Body of pancreas (tissue), 4 donors: Measurements from ENCODE around the gene CREB5. TPM values are rescaled to one million over a fixed set of nuclear protein-coding genes. Genes with fewer than 3 reads are reported as not detected.
A peak's percentile ranks its signal among the peaks of the same experiment; 100 is the strongest.
"Not testable (repeated sequence)": the region's sequence is repeated elsewhere in the genome, so short reads cannot be mapped to it uniquely, and the experiment has no call there.

Experiments
- ATAC-seq: fragments of 150-250 bp; one replicate; pipeline ENCODE4 v1.9.1; 2016
- DNase-seq, 4 donors: peaks; one replicate each; pipeline ENCODE4 v3.0.0-alpha.2; 2019
- H3K27ac ChIP-seq, 4 donors: fragments of 200-600 bp; sonication (generic); 1 replicate in 3 of 4; 2 replicates in 1 of 4; pipeline versions ENCODE4 v1.5.1 to v1.6.1; 2016 to 2019; ENCODE audit warnings: mild to moderate bottlenecking in 1 of 4, mixed read lengths in 1 of 4, moderate library complexity in 1 of 4
- H3K27me3 ChIP-seq, 2 donors: fragments of 200-600 bp; sonication (generic); one replicate each; pipeline ENCODE4 v1.6.0; 2016; ENCODE audit warnings: mild to moderate bottlenecking in 1 of 2
- H3K36me3 ChIP-seq, 2 donors: fragments of 200-600 bp; sonication (generic); replicated peaks in 1 of 2; 2 replicates each; pipeline ENCODE4 v1.5.1; 2016; ENCODE audit warnings: low read depth in 2 of 2; ENCODE audit not compliant: insufficient read depth in 1 of 2
- H3K4me1 ChIP-seq: fragments of 200-600 bp; sonication (generic); one replicate; pipeline ENCODE4 v1.6.0; 2016
- H3K4me3 ChIP-seq, 2 donors: fragments of 200-600 bp; sonication (generic); 1 replicate in 1 of 2; 2 replicates in 1 of 2; pipeline ENCODE4 v1.5.1; 2016 to 2019
- H3K9me3 ChIP-seq, 3 donors: fragments of 200-600 bp; sonication (generic); 1 replicate in 2 of 3; 2 replicates in 1 of 3; pipeline ENCODE4 v1.5.1; 2016
- POLR2A ChIP-seq, 3 donors: fragments of 450-650 bp; IDR thresholded peaks; one replicate each; pipeline ENCODE4 v1.6.1; 2016; ENCODE audit warnings: antibody characterized with exemption in 3 of 3, mild to moderate bottlenecking in 2 of 3
- WGBS, 2 donors: methylation state at CpG; one replicate each; pipeline ENCODE4 v1.1.5; 2017; 5-methylcytosine and 5-hydroxymethylcytosine counted together
- intact Hi-C: fragments of 100-400 bp; cut with DNase I; formaldehyde crosslinking; loops from one replicate; pipeline ENCODE4 v1.15.1; 2023
- total RNA-seq, 2 donors: library from RNA; depleted of rRNA; stranded (reverse); fragments of >200 nt; gene quantifications; one replicate each; pipeline ENCODE4 v1.1.0, GENCODE V29; 2016
- TF ChIP-seq, protein P1 (sequence below), 7 experiments: fragments of 450-650 bp in 4 of 7; fragments of 200-600 bp in 3 of 7; sonication (generic) in 3 of 7; IDR thresholded peaks; one replicate each; pipeline ENCODE4 v1.5.1; 2016 to 2019; ENCODE audit warnings: antibody characterized with exemption in 7 of 7

Gene CREB5
- total RNA-seq, 2 donors from 2014 or later = 10.4 to 25.7 TPM

GRCh38 chr7:28608237-28608656 is 195.9 kb downstream of the CREB5 start:
- intact Hi-C loops = no loop called here
- H3K27me3 ChIP-seq = no peaks in the 10 kb centered on the region
- no peak overlapping the region for H3K4me3 ChIP-seq
- DNase-seq (no peak), ATAC-seq (no peak)
- H3K36me3 ChIP-seq = no peaks in the 10 kb centered on the region
- H3K4me1 ChIP-seq = no peaks in the 10 kb centered on the region
- 88 to 92% methylated on average over 1 of the region's 1 CpG for WGBS, 2 donors
- TF ChIP-seq POLR2A (IDR thresholded peaks at IDR 0.05) = no peak
- TF ChIP-seq, protein P1, sequence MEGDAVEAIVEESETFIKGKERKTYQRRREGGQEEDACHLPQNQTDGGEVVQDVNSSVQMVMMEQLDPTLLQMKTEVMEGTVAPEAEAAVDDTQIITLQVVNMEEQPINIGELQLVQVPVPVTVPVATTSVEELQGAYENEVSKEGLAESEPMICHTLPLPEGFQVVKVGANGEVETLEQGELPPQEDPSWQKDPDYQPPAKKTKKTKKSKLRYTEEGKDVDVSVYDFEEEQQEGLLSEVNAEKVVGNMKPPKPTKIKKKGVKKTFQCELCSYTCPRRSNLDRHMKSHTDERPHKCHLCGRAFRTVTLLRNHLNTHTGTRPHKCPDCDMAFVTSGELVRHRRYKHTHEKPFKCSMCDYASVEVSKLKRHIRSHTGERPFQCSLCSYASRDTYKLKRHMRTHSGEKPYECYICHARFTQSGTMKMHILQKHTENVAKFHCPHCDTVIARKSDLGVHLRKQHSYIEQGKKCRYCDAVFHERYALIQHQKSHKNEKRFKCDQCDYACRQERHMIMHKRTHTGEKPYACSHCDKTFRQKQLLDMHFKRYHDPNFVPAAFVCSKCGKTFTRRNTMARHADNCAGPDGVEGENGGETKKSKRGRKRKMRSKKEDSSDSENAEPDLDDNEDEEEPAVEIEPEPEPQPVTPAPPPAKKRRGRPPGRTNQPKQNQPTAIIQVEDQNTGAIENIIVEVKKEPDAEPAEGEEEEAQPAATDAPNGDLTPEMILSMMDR (IDR thresholded peaks at IDR 0.05) = no peak
- H3K9me3 ChIP-seq = no peaks in the 10 kb centered on the region
- H3K27ac ChIP-seq = no peak overlapping the region

GRCh38 chr7:28608731-28609130 is 196.4 kb downstream of the CREB5 start:
- no peak for ATAC-seq
- no peaks in the 10 kb centered on the region for H3K4me1 ChIP-seq
- 44 to 47% methylated on average over 3 of the region's 3 CpGs for WGBS, 2 donors
- H3K27me3 ChIP-seq = no peaks in the 10 kb centered on the region
- DNase-seq = no peak
- no peaks in the 10 kb centered on the region for H3K9me3 ChIP-seq
- intact Hi-C loops = no loop called here
- no peaks in the 10 kb centered on the region for H3K36me3 ChIP-seq
- no peak overlapping the region for H3K4me3 ChIP-seq
- no peak overlapping the region for H3K27ac ChIP-seq
- TF ChIP-seq POLR2A (IDR thresholded peaks at IDR 0.05) = no peak
- TF ChIP-seq, protein P1 (IDR thresholded peaks at IDR 0.05) = no peak

DNA sequence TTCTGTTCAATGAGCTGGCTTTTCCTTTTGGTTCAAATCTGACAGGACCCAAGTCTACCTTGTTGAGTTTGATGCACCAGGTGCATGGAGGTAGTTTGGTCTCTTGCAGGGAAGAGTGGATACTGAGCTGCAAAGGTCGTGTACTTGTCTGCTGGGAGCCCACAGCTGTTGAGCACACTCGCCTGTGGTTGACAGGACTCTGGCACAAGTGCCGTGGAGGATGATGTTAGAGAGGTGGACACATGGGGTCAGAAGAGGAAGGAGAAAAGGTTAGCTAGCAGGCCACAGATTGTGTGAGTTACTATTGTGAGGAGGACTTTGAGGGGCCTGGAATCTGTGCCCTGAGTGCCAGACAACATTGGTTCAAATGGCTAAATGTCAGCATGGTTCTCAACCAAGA is 197.3 kb downstream of the CREB5 start:
- 33 to 55% methylated on average over 3 of the region's 3 CpGs for WGBS, 2 donors
- H3K4me3 ChIP-seq = no peak overlapping the region
- no peaks in the 10 kb centered on the region for H3K27me3 ChIP-seq
- ATAC-seq (no peak), DNase-seq (no peak)
- no peaks in the 10 kb centered on the region for H3K4me1 ChIP-seq
- no peak overlapping the region for H3K27ac ChIP-seq
- intact Hi-C loops = no loop called here
- H3K36me3 ChIP-seq = no peaks in the 10 kb centered on the region
- H3K9me3 ChIP-seq = no peaks in the 10 kb centered on the region
- TF ChIP-seq, protein P1 (IDR thresholded peaks at IDR 0.05) = no peak
- TF ChIP-seq POLR2A (IDR thresholded peaks at IDR 0.05) = no peak

- intact Hi-C loops, ATAC-seq, H3K9me3 ChIP-seq, H3K4me3 ChIP-seq, H3K4me1 ChIP-seq, H3K36me3 ChIP-seq, DNase-seq, H3K27me3 ChIP-seq: not testable (repeated sequence)
- H3K27ac ChIP-seq = peak overlapping the region in 3 of 4 donors; percentile 48 to 67 (median 56)
- 83 to 84% methylated on average over 4 of the region's 4 CpGs for WGBS, 2 donors
Measured at GRCh38 chr7:28611399-28611897, 199.1 kb downstream of the CREB5 start.

DNA sequence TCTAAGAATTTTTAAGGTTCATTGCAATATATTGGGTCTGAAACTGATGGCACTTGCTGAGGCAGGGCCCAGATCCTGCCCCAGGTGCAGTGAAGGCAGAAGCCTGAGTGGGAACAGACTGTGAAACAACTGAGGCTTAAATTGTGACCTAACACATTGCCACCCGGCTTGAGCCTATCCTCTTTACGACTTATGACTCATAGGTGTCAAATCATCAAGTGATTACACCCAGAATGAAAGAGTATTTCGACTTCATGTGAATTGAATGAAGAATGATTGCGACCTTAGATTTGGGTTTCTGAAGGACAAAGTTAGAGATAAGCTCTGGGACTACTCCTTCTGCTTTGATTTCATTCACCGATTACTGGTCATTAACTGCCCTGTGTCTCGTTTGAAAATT is 200.9 kb downstream of the CREB5 start:
- H3K27ac ChIP-seq = no peak overlapping the region
- no peak overlapping the region for H3K4me3 ChIP-seq
- no peaks in the 10 kb centered on the region for H3K36me3 ChIP-seq
- DNase-seq (no peak), ATAC-seq (no peak)
- peaks cover 1% of the 10 kb centered on the region for H3K4me1 ChIP-seq
- no peaks in the 10 kb centered on the region for H3K27me3 ChIP-seq
- intact Hi-C loops = no loop called here
- no peaks in the 10 kb centered on the region for H3K9me3 ChIP-seq
- TF ChIP-seq POLR2A (IDR thresholded peaks at IDR 0.05) = no peak
- TF ChIP-seq, protein P1 (IDR thresholded peaks at IDR 0.05) = no peak
- WGBS, 2 donors = 42 to 64% methylated on average over 6 of the region's 6 CpGs
